ENCODE measurements around the gene IMPDH2. TPM values are rescaled to one million over a fixed set of nuclear protein-coding genes. Genes with fewer than 3 reads are reported as not detected.

The IMPDH2 gene
- total RNA-seq, 1 donor from 2014 or later: 271 TPM

DNA sequence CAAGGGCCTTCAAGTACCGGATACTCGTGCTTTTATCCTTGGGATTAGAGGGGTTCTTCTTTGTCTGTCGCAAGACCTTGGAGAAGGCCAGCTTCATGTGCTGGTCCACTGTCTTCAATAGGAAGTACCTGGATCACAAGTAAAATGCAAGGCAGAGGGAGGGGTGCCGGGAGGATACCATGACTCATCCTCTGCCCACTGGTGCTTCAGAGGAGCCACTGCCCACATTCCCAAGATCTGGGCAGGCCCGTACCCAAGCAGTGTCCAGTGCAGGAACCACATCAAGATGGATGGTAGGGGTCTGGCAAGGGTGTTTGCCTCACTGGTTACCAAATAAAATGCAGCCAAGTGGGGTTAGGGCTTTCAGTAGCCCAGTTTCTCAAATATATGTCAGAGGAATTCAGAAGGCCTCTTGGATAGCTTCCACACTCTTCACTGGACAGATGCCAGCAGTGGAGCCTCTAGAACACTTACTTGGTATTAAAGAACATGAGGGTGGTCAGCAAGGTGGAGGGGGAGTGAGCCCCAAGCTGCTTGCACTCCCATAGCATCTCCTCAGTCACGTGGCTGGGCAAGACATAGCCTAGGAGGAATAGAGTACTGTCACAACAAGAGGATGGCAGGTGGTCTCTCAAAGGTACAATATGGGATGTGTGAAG is 3.6 kb upstream of the IMPDH2 start:
- no peaks in the 10 kb centered on the region for H3K9me3 ChIP-seq (ENCODE audit: low read depth)
- H3K4me2 ChIP-seq: no peak overlapping the region
- no peak overlapping the region for H2AFZ ChIP-seq (replicated peaks)
- Mint-ChIP-seq H3K27me3 (ENCODE audit: insufficient read depth, low read depth) (peaks cover 8% of the 10 kb centered on the region), H3K27ac (no peak overlapping the region), H3K4me3 (no peak overlapping the region), H3K4me1 (peaks cover 17% of the 10 kb centered on the region), H3K36me3 (peaks cover 23% of the 10 kb centered on the region), H3K9me3 (no peaks in the 10 kb centered on the region)
- peaks cover 9% of the 10 kb centered on the region for H4K20me1 ChIP-seq (ENCODE audit: low read depth)
- H3K79me2 ChIP-seq (ENCODE audit: low read depth): peaks cover 14% of the 10 kb centered on the region
- no peak overlapping the region for H3K4me3 ChIP-seq
- peaks cover 45% of the 10 kb centered on the region for H3F3A ChIP-seq (ENCODE audit: low read depth)
- H3K27me3 ChIP-seq: no peaks in the 10 kb centered on the region
- H3K4me1 ChIP-seq: peaks cover 11% of the 10 kb centered on the region
- H3K9ac ChIP-seq: no peak overlapping the region
- H3K27ac ChIP-seq: no peak overlapping the region
- DNase-seq (ENCODE audit: low spot score): no peak
- H3K36me3 ChIP-seq: no peaks in the 10 kb centered on the region
- TF ChIP-seq EZH2phosphoT487 (IDR thresholded peaks at IDR 0.05): no peak
- no peak for TF ChIP-seq EZH2 (IDR thresholded peaks at IDR 0.05)
- TF ChIP-seq, protein P1, sequence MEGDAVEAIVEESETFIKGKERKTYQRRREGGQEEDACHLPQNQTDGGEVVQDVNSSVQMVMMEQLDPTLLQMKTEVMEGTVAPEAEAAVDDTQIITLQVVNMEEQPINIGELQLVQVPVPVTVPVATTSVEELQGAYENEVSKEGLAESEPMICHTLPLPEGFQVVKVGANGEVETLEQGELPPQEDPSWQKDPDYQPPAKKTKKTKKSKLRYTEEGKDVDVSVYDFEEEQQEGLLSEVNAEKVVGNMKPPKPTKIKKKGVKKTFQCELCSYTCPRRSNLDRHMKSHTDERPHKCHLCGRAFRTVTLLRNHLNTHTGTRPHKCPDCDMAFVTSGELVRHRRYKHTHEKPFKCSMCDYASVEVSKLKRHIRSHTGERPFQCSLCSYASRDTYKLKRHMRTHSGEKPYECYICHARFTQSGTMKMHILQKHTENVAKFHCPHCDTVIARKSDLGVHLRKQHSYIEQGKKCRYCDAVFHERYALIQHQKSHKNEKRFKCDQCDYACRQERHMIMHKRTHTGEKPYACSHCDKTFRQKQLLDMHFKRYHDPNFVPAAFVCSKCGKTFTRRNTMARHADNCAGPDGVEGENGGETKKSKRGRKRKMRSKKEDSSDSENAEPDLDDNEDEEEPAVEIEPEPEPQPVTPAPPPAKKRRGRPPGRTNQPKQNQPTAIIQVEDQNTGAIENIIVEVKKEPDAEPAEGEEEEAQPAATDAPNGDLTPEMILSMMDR (IDR thresholded peaks at IDR 0.05): no peak

DNA sequence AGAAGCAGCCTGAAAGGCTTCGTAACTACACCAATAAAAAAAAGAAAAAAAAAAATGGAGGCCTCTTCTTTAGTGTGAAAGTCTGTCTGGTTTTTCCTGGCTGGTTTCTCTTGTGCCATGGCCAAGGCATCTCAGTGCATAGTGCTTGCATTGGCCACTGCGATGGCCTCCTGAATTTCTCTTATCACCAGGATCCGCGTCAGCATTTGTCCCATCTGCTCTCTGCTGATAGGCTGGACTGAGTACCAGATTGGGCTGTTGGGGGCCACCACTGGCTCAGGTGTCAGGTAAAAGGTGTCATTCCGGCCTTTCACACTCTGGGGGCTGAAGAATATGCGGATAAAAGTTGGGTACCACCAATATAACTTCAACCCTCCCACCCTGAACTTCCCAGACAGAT is 1.1 kb upstream of the IMPDH2 start:
- no peaks in the 10 kb centered on the region for H3K36me3 ChIP-seq
- Mint-ChIP-seq H3K4me3 (no peak overlapping the region), H3K4me1 (peaks cover 20% of the 10 kb centered on the region), H3K9me3 (no peaks in the 10 kb centered on the region), H3K27me3 (ENCODE audit: insufficient read depth, low read depth) (peaks cover 12% of the 10 kb centered on the region), H3K36me3 (peaks cover 37% of the 10 kb centered on the region), H3K27ac (no peak overlapping the region)
- H3K9me3 ChIP-seq (ENCODE audit: low read depth): no peaks in the 10 kb centered on the region
- H3K4me3 ChIP-seq: no peak overlapping the region
- TF ChIP-seq, protein P1 (IDR thresholded peaks at IDR 0.05): no peak
- TF ChIP-seq EZH2 (IDR thresholded peaks at IDR 0.05): no peak
- no peak for TF ChIP-seq EZH2phosphoT487 (IDR thresholded peaks at IDR 0.05)
- H3K27me3 ChIP-seq: no peaks in the 10 kb centered on the region
- H3K79me2 ChIP-seq (ENCODE audit: low read depth): peaks cover 19% of the 10 kb centered on the region
- peaks cover 11% of the 10 kb centered on the region for H3K4me1 ChIP-seq
- no peak overlapping the region for H2AFZ ChIP-seq (replicated peaks)
- no peak overlapping the region for H3K4me2 ChIP-seq
- no peak overlapping the region for H3K27ac ChIP-seq
- no peak for DNase-seq (ENCODE audit: low spot score)
- H3F3A ChIP-seq (ENCODE audit: low read depth): peaks cover 55% of the 10 kb centered on the region
- H4K20me1 ChIP-seq (ENCODE audit: low read depth): no peaks in the 10 kb centered on the region
- H3K9ac ChIP-seq: no peak overlapping the region

DNA sequence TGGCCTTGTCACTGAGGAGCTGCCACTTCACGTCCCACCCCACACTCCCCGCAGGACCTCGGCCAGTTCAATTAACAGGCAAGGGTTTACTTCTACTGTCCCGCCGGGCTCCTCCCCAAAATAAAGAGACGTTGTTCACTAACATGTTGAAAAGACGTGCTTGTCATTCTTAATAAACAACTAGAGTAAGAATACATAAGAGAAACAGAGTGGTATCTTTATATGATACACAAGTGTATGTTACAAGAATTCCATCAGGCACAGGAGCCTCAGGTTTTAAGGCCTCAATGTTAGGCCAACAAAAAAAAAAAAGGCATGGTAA is 326 bp upstream of the IMPDH2 start:
- Histone ChIP-seq H3K27ac (no peak overlapping the region), H2AFZ (replicated peaks) (no peak overlapping the region)
- peaks cover 35% of the 10 kb centered on the region for H3K36me3 Mint-ChIP-seq

More for the DNA sequence above, 326 bp upstream of the IMPDH2 start:
- H3K4me1 ChIP-seq: peaks cover 11% of the 10 kb centered on the region
- H4K20me1 ChIP-seq (ENCODE audit: low read depth): no peaks in the 10 kb centered on the region
- no peak for DNase-seq (ENCODE audit: low spot score)
- peak overlapping the region; percentile 58 for H3K4me3 ChIP-seq
- peaks cover 12% of the 10 kb centered on the region for H3K27me3 Mint-ChIP-seq (ENCODE audit: insufficient read depth, low read depth)
- peaks cover 19% of the 10 kb centered on the region for H3K79me2 ChIP-seq (ENCODE audit: low read depth)
- no peaks in the 10 kb centered on the region for H3K27me3 ChIP-seq
- H3K9me3 ChIP-seq (ENCODE audit: low read depth): no peaks in the 10 kb centered on the region
- H3K9ac ChIP-seq: no peak overlapping the region
- no peaks in the 10 kb centered on the region for H3K9me3 Mint-ChIP-seq
- peaks cover 49% of the 10 kb centered on the region for H3F3A ChIP-seq (ENCODE audit: low read depth)
- H3K27ac Mint-ChIP-seq: peak overlapping the region; percentile 94
- H3K4me3 Mint-ChIP-seq: peak overlapping the region; percentile 93
- TF ChIP-seq EZH2phosphoT487 (IDR thresholded peaks at IDR 0.05) (no peak), EZH2 (IDR thresholded peaks at IDR 0.05) (no peak)
- TF ChIP-seq, protein P1 (IDR thresholded peaks at IDR 0.05): no peak
- peak overlapping the region; percentile 92 for H3K4me2 ChIP-seq
- H3K4me1 Mint-ChIP-seq: peaks cover 20% of the 10 kb centered on the region
- no peaks in the 10 kb centered on the region for H3K36me3 ChIP-seq

Measured in neural progenitor cell (in vitro differentiated cells).